Measurements from ENCODE around the gene CRYBG2. TPM values are rescaled to one million over a fixed set of nuclear protein-coding genes. Genes with fewer than 3 reads are reported as not detected.

The CRYBG2 gene
- total RNA-seq, 1 experiment from 2014 or later: 21.1 TPM

GRCh38 chr1:26337625-26338024 is 16.3 kb downstream of the CRYBG2 start:
- Mint-ChIP-seq H3K36me3 (peaks cover 2% of the 10 kb centered on the region; the same call in 1 of the 2 replicates), H3K4me3 (no peak overlapping the region), H3K9me3 (no peaks in the 10 kb centered on the region), H3K27ac (no peak overlapping the region), H3K4me1 (peaks cover 28% of the 10 kb centered on the region), H3K27me3 (ENCODE audit: low read depth) (peaks cover 8% of the 10 kb centered on the region)
- no peak for ATAC-seq
- ChIA-PET CTCF (interaction anchor here (1.2 to 2.0 kb wide), 4 partner anchors 19 to 79 kb away, joined by 3 to 18 read pairs (median 6); no protein-coding TSS in a partner anchor), POLR2A (no interaction called here)
- TF ChIP-seq NR2C2 (CRISPR knock-in tag; IDR thresholded peaks at IDR 0.05) (no peak), ZBTB21 (CRISPR knock-in tag; IDR thresholded peaks at IDR 0.05; ENCODE audit: borderline replicate concordance) (no peak), ZSCAN18 (CRISPR knock-in tag; IDR thresholded peaks at IDR 0.05) (no peak), ZNF263 (CRISPR knock-in tag; IDR thresholded peaks at IDR 0.05; ENCODE audit: low read depth) (no peak), NR1H2 (CRISPR knock-in tag; IDR thresholded peaks at IDR 0.05) (no peak), AR (CRISPR knock-in tag; IDR thresholded peaks at IDR 0.05) (no peak), GTF2I (CRISPR knock-in tag; conservative IDR thresholded peaks at IDR 0.05) (no peak), IRF1 (CRISPR knock-in tag; IDR thresholded peaks at IDR 0.05) (no peak), E2F1 (CRISPR knock-in tag; IDR thresholded peaks at IDR 0.05) (no peak), CDX4 (CRISPR knock-in tag; IDR thresholded peaks at IDR 0.05; ENCODE audit: borderline replicate concordance) (no peak), ERG (CRISPR knock-in tag; IDR thresholded peaks at IDR 0.05) (no peak), TEAD4 (CRISPR knock-in tag; IDR thresholded peaks at IDR 0.05) (no peak), ATF3 (CRISPR knock-in tag; conservative IDR thresholded peaks at IDR 0.05) (no peak), RELA (CRISPR knock-in tag; IDR thresholded peaks at IDR 0.05; ENCODE audit: borderline replicate concordance) (no peak)
- DNase-seq (ENCODE audit: low spot score): no peak

- Mint-ChIP-seq H3K27ac (no peak overlapping the region), H3K4me3 (peak overlapping the region; percentile 62), H3K27me3 (ENCODE audit: low read depth) (peaks cover 8% of the 10 kb centered on the region), H3K9me3 (no peaks in the 10 kb centered on the region), H3K36me3 (peaks cover 2% of the 10 kb centered on the region; the same call in 1 of the 2 replicates), H3K4me1 (peaks cover 28% of the 10 kb centered on the region)
- ATAC-seq (no peak), DNase-seq (ENCODE audit: low spot score) (no peak)
- POLR2A ChIA-PET: interaction anchor here (1.0 to 1.2 kb wide), 2 partner anchors 73 to 103 kb away, joined by 3 to 8 read pairs; partner anchors contain the start of gene CEP85
- CTCF ChIA-PET: interaction anchor here (1.3 to 2.2 kb wide), 4 partner anchors 52 to 168 kb away, joined by 3 to 18 read pairs (median 11); partner anchors contain the start of genes C1orf232 and ZNF593
- TF ChIP-seq EMX1 (CRISPR knock-in tag; IDR thresholded peaks at IDR 0.05) (no peak), ATF2 (CRISPR knock-in tag; IDR thresholded peaks at IDR 0.05; ENCODE audit: borderline replicate concordance, low read depth) (no peak), ZNF232 (CRISPR knock-in tag; IDR thresholded peaks at IDR 0.05) (no peak), PRRX2 (CRISPR knock-in tag; IDR thresholded peaks at IDR 0.05) (no peak), NFE2L1 (CRISPR knock-in tag; IDR thresholded peaks at IDR 0.05) (no peak), ZNF281 (CRISPR knock-in tag; IDR thresholded peaks at IDR 0.05) (no peak), ZNF416 (CRISPR knock-in tag; IDR thresholded peaks at IDR 0.05) (no peak), SMAD3 (CRISPR knock-in tag; IDR thresholded peaks at IDR 0.05; ENCODE audit: borderline replicate concordance) (no peak)
Observed at GRCh38 chr1:26337206-26337535, 16.8 kb downstream of the CRYBG2 start.

Measured in WTC11 (cell line).